Measurements from ENCODE around the gene SOX12. TPM values are rescaled to one million over a fixed set of nuclear protein-coding genes. Genes with fewer than 3 reads are reported as not detected.
"Not testable (repeated sequence)": the region's sequence is repeated elsewhere in the genome, so short reads cannot be mapped to it uniquely, and the experiment has no call there.

SOX12 gene
- polyA plus RNA-seq, 1 donor from 2014 or later: 1.9 TPM

DNA sequence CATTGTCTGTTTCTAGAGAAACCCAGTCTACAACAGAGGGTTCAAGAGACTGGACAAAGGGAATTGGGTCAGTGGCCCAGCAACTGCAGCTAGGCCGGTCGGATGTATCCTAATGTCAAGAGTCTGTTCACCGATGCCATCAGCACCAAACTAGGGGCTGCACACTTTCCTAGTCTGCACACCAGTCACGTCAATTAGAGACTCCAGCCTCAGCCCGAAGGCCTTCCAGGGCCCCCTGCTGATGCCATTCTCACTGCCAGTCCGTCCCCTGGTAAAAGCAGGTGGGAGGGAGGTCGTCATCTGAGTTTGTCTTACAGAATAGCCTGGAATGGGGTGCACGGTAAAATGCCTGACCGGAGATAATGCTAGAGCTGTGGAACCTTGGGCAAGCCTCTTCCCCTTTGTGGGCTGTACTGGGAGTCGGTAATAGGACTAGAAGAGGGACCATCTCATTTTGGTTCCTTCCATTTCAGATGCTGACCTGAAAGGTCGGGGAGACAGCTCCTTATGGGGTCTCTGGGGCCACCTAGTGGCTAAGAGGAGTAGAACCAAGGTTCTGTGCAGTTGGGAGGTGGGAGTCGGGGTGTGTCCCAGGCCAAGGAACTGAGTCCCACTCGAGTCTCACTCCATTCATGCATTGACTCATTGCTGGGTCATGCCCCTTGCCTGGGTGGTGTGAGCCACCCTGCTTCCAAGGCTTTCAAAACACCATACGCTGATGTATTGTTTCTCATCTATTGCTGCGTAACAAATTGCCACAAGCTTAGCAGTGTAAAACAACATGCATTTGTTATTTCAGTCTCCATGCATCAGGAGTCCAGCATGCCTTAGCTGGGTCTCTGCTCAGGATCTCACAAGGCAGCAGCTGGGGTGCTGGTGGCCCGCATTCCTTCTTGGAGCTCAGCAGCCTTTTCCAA, 5.1 kb downstream of the SOX12 start:
- peak overlapping the region in 3 of 4 donors; percentile 50 to 74 (median 66) for H3K4me3 Mint-ChIP-seq
- no peaks in the 10 kb centered on the region for H3K27me3 Mint-ChIP-seq
- peaks cover 3% of the 10 kb centered on the region for H3K36me3 Mint-ChIP-seq
- H3K9me3 Mint-ChIP-seq: no peaks in the 10 kb centered on the region
- H3K27ac Mint-ChIP-seq: peak overlapping the region in 2 of 3 donors; percentile 54 to 76
- H3K4me1 Mint-ChIP-seq: peaks cover 0 to 25% (median 22%) of the 10 kb centered on the region in 3 donors

- Mint-ChIP-seq H3K27ac (no peak overlapping the region), H3K4me3 (no peak overlapping the region), H3K27me3 (no peaks in the 10 kb centered on the region), H3K9me3 (no peaks in the 10 kb centered on the region), H3K36me3 (peaks cover 4% of the 10 kb centered on the region), H3K4me1 (peaks cover 0 to 11% (median 11%) of the 10 kb centered on the region in 3 donors)
These were observed 9.2 kb downstream of the SOX12 start for GRCh38 chr20:334578-334977.

DNA sequence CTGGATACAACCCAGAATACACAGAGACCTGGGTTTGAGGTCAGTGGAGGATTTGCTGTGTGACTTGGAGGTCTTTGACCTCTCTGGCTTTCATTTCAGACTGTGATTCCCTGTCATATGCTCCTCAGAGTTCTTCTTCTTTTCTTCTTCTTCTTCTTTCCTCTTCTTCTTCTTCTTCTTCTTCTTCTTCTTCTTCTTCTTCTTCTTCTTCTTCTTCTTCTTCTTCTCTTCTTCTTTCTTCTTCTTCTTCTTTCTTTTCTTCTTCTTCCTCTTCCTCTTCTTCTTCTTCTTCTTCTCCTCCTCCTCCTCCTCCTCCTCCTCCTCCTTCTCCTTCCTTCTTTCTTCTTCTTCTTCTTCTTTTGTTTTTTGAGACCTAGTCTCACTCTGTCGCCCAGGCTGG, 10.7 kb downstream of the SOX12 start:
- Mint-ChIP-seq H3K27ac (peak overlapping the region in 1 of 3 donors; percentile 47), H3K4me3 (peak overlapping the region in 1 of 4 donors; percentile 75)
- not testable (repeated sequence) for H3K36me3 Mint-ChIP-seq, H3K9me3 Mint-ChIP-seq, H3K4me1 Mint-ChIP-seq, H3K27me3 Mint-ChIP-seq

DNA sequence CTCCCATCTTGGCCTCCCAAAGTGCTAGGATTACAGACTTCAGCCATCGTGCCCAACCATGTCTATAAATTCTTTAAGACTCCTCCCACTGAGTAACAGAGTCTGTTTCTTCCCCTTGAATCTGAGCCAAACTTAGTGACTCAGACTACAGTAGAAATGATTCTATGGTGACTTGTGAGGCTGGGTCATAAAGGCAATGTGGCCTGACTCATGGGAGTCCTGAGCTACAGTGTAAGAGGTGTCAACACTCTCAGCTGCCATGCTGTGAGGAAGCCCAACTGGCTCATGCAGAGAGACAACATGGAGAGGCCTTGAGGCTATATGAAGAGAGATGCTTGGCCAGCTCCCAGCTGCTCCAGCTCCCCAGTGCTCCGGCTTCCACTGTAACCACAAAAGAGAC, 16.3 kb downstream of the SOX12 start:
- Mint-ChIP-seq H3K4me3 (peak overlapping the region in 1 of 4 donors; percentile 12), H3K9me3 (no peaks in the 10 kb centered on the region), H3K36me3 (peaks cover 2% of the 10 kb centered on the region), H3K27me3 (no peaks in the 10 kb centered on the region), H3K27ac (peak overlapping the region in 1 of 3 donors; percentile 64), H3K4me1 (peaks cover 0 to 6% (median 5%) of the 10 kb centered on the region in 3 donors)

DNA sequence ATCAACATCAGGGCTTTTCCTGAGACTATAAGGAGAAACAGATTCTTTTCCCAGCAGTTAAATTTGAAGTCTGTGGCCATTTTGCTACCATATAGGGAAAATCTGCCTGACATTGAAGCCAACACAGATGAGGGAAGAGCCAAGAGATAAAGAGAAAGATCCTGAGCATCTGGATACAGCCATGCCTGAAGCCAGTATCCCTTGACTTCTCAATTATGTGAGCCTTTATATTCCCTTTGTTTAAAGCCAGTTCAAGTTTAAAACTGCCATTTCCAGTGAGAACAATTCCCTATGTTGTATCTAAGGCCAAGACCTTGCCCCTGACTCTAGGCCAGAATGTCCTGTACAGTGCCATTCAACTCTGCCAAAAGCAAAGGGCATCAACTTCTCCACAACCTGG, 17.8 kb downstream of the SOX12 start:
- H3K27ac Mint-ChIP-seq: peak overlapping the region in 1 of 3 donors; percentile 75

GRCh38 chr20:346033-346639, 20.8 kb downstream of the SOX12 start:
- Mint-ChIP-seq H3K36me3 (peaks cover 2% of the 10 kb centered on the region), H3K9me3 (no peaks in the 10 kb centered on the region), H3K4me1 (peaks cover 6 to 10% (median 9%) of the 10 kb centered on the region in 3 donors), H3K27me3 (no peaks in the 10 kb centered on the region), H3K4me3 (peak overlapping the region; percentile 90 to 95 (median 93)), H3K27ac (peak overlapping the region; percentile 65 to 78 (median 65))

More for the DNA sequence above, 17.8 kb downstream of the SOX12 start:
- Mint-ChIP-seq H3K27me3 (no peaks in the 10 kb centered on the region), H3K36me3 (peaks cover 2% of the 10 kb centered on the region), H3K4me3 (peak overlapping the region in 1 of 4 donors; percentile 29), H3K9me3 (no peaks in the 10 kb centered on the region), H3K4me1 (peaks cover under 1 to 6% (median 6%) of the 10 kb centered on the region in 3 donors)

GRCh38 chr20:346640-347316, 21.4 kb downstream of the SOX12 start, which contains the start of gene NRSN2:
Gene NRSN2 (plus strand): TSS chr20:347111. CDS start chr20:349644, 2,533 bp downstream.
- Mint-ChIP-seq H3K27me3 (no peaks in the 10 kb centered on the region), H3K9me3 (no peaks in the 10 kb centered on the region), H3K27ac (peak within 1 kb of the TSS; percentile 65 to 81 (median 78)), H3K36me3 (peaks cover 2% of the 10 kb centered on the region), H3K4me1 (peaks cover 6 to 10% (median 9%) of the 10 kb centered on the region in 3 donors), H3K4me3 (peak within 1 kb of the TSS; percentile 92 to 99 (median 94))

DNA sequence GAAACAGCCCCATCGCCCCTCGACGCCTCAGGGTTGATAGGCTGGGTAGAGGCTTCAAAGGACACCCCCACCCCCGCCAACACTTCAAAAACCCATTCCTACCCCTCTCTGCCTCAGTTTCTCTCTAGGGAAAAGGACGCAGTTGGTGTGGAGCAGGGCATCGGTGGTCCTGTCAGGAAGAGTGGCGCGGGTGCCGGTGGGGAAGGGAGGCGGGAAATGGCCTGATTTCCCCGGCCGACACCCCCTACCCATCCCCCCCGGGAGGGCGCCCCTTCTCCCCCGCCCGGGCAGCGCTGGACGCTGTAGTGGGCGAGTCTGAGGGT, 21.9 kb downstream of the SOX12 start:
- peaks cover 6 to 10% (median 9%) of the 10 kb centered on the region in 3 donors for H3K4me1 Mint-ChIP-seq
- H3K27ac Mint-ChIP-seq: peak overlapping the region in 2 of 3 donors; percentile 59 to 63
- peak overlapping the region; percentile 89 to 99 (median 94) for H3K4me3 Mint-ChIP-seq
- peaks cover 2% of the 10 kb centered on the region for H3K36me3 Mint-ChIP-seq
- H3K27me3 Mint-ChIP-seq: no peaks in the 10 kb centered on the region
- no peaks in the 10 kb centered on the region for H3K9me3 Mint-ChIP-seq

GRCh38 chr20:347640-348484, 22.5 kb downstream of the SOX12 start:
- peak overlapping the region; percentile 37 to 95 (median 81) for H3K27ac Mint-ChIP-seq
- no peaks in the 10 kb centered on the region for H3K27me3 Mint-ChIP-seq
- H3K36me3 Mint-ChIP-seq: peaks cover 2% of the 10 kb centered on the region
- peak overlapping the region; percentile 89 to 99 (median 94) for H3K4me3 Mint-ChIP-seq
- H3K4me1 Mint-ChIP-seq: peaks cover 6 to 10% (median 9%) of the 10 kb centered on the region in 3 donors
- H3K9me3 Mint-ChIP-seq: no peaks in the 10 kb centered on the region

DNA sequence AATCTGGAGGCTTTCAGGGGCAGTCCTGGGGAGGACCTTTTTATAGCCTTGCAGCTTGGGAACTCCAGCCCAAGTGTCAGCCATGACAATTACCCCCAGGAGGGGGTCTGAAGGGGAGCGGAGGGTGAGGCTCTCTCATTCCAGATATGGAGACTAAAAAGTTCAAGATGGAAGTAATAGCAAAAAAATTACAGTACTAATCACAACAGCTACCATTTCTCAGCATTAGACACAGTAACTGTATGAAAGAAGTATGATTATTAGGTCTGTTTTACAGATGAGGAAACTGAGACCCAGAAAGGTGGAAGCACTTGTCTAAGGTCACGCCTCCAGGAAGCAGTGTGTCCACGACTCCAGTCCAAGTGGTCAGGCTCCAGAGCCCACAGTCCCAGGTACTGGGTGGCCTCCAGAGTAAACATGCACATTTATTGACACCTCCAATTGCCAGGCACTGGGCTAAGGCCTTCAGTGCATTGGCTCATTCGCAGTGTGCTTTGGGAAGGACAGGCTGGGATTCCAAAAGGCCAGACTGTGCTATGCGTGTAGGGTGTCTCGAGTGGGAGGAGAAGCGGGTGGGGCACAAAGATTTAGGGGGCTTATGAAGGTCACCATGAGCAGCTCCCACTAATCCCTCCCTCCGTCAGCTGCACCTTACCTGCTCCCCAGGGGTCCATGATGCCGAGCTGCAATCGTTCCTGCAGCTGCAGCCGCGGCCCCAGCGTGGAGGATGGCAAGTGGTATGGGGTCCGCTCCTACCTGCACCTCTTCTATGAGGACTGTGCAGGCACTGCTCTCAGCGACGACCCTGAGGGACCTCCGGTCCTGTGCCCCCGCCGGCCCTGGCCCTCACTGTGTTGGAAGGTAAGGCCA, 23.9 kb downstream of the SOX12 start:
- Mint-ChIP-seq H3K36me3 (no peaks in the 10 kb centered on the region), H3K4me1 (peaks cover 6 to 10% (median 9%) of the 10 kb centered on the region in 3 donors), H3K27ac (no peak overlapping the region), H3K9me3 (no peaks in the 10 kb centered on the region), H3K4me3 (peak overlapping the region in 3 of 4 donors; percentile 89 to 99 (median 94)), H3K27me3 (no peaks in the 10 kb centered on the region)

- no peaks in the 10 kb centered on the region for H3K9me3 Mint-ChIP-seq
- no peak overlapping the region for H3K4me3 Mint-ChIP-seq
- H3K27ac Mint-ChIP-seq: no peak overlapping the region
- peaks cover 5 to 7% (median 6%) of the 10 kb centered on the region in 3 donors for H3K4me1 Mint-ChIP-seq
- H3K27me3 Mint-ChIP-seq: no peaks in the 10 kb centered on the region
- H3K36me3 Mint-ChIP-seq: no peaks in the 10 kb centered on the region
These were observed 27.8 kb downstream of the SOX12 start for GRCh38 chr20:353166-353565.

GRCh38 chr20:354298-354977, 29.1 kb downstream of the SOX12 start:
- Mint-ChIP-seq H3K27ac (peak overlapping the region in 2 of 3 donors; percentile 27 to 47), H3K36me3 (no peaks in the 10 kb centered on the region), H3K4me3 (peak overlapping the region in 1 of 4 donors; percentile 26), H3K9me3 (no peaks in the 10 kb centered on the region), H3K4me1 (peaks cover 6 to 10% (median 8%) of the 10 kb centered on the region in 3 donors), H3K27me3 (no peaks in the 10 kb centered on the region)

DNA sequence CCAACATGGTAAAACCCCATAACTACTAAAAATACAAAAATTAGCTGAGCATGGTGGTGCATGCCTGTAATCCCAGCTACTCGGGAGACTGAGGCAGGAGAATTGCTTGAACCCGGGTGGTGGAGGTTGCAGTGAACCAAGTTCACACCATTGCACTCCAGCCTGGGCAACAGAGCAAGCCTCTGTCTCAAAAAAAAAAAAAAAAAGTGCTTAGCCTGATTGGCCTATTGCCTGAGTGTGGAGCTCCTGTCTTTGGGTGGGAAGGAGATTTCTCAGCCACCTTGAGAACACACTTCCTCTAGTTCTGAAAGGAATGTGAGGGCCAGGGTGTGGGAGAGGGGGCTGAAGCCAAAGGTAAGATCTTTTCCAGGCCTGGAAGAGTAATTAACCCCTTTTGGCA, 30.8 kb downstream of the SOX12 start:
- H3K4me1 Mint-ChIP-seq: peaks cover 13 to 15% (median 14%) of the 10 kb centered on the region in 3 donors
- H3K4me3 Mint-ChIP-seq, H3K27ac Mint-ChIP-seq, H3K36me3 Mint-ChIP-seq, H3K9me3 Mint-ChIP-seq, H3K27me3 Mint-ChIP-seq: not testable (repeated sequence)

All from IgD-negative memory B cell (primary cell).